ENCODE results near the gene EVX1. TPM values are rescaled to one million over a fixed set of nuclear protein-coding genes. Genes with fewer than 3 reads are reported as not detected.

EVX1 gene
- total and polyA plus RNA-seq, 2 of the 8 experiments (the other 6 are each of a cell fraction or from before 2014, with no cell fraction given) = not detected

DNA sequence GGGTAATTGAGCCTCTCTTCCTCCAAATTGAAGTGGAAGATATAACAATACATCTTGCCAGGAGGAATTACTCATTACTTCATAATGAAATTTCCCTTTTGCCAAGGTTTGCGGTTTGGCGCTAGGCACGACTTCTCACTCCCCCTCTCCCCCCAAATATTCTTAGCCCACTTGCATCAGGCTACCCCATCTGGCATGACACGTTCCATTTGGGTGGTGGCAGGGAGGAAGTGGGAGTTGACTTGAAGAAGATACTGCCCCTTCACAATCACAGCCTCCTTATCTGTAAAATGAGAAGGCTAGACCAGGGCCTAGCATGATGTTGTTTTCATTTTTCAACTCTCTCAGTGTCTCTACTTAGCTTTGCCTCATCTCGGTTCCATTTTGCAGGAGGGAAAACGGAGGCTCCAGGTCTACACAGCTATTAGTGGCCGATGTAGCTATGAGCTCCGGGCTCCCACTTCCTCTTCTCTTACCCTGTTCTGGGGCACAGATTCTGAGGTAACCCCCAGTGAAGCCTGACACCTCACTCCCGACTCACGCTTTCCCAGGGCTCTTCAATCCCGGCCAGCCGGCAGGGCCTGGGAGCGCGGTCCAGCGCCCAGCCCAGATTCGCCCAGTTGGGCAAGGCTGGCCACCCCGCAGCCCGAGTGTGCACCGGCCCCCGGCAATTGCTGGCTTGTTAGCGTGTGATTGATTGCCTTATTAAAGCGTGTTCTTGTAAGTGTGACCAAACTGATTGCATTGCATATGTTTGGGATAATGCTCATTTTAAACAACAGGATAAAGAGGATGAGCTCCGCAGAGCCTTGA is 6.5 kb downstream of the EVX1 start:
- CTCF ChIA-PET (ENCODE audit: partially characterized antibody) = interaction anchor here (0.6 to 2.7 kb wide), 11 partner anchors 9 to 776 kb away, joined by 3 to 14 read pairs (median 4); partner anchors contain the start of gene HOXA3
- Histone ChIP-seq H3K27ac (ENCODE audit: low read depth, low read length) (no peak overlapping the region), H2AK5ac (ENCODE audit: low read depth, low read length) (no peak overlapping the region), H2BK120ac (replicated peaks; ENCODE audit: low read depth, low read length) (no peak overlapping the region), H4K5ac (ENCODE audit: insufficient read length, low read depth, low read length) (no peak overlapping the region), H3K23me2 (ENCODE audit: low read depth, low read length) (peaks cover 2% of the 10 kb centered on the region; the same call in 1 of the 2 replicates), H3K4me3 (ENCODE audit: extremely low read depth in 1 of 4, insufficient read depth in 2 of 4, low read depth in 3 of 4, low read length in 4 of 4) (no peak overlapping the region), H3K79me1 (ENCODE audit: low read depth, low read length) (no peaks in the 10 kb centered on the region), H2BK5ac (ENCODE audit: low read depth, low read length) (no peak overlapping the region), H3K23ac (ENCODE audit: insufficient read length) (no peak overlapping the region), H3K18ac (ENCODE audit: extremely low read depth, low read length) (no peak overlapping the region), H3K4me2 (ENCODE audit: insufficient read depth in 1 of 2, low read depth in 2 of 2, low read length in 2 of 2) (no peak overlapping the region), H2BK15ac (ENCODE audit: low read length) (no peak overlapping the region), H2BK20ac (ENCODE audit: low read length) (no peak overlapping the region), H4K20me1 (replicated peaks in 1 of 2; ENCODE audit: control insufficient read depth in 1 of 2, insufficient read depth in 2 of 2, low read length in 2 of 2) (peaks cover 27 to 43% of the 10 kb centered on the region in 2 experiments), H2AFZ (ENCODE audit: low read length) (no peak overlapping the region), H3K4me1 (replicated peaks in 1 of 4; ENCODE audit: control insufficient read depth in 3 of 4, insufficient read depth in 4 of 4, low read length in 3 of 4) (peaks cover 0 to 30% (median 14%) of the 10 kb centered on the region in 4 experiments; a peak in 6 of 7 replicates), H3K56ac (replicated peaks; ENCODE audit: insufficient read length, low read depth, low read length) (no peak overlapping the region), H3K9ac (replicated peaks in 1 of 4; ENCODE audit: extremely low read depth in 1 of 4, low read depth in 3 of 4, low read length in 3 of 4) (no peak overlapping the region), H4K8ac (ENCODE audit: extremely low read depth, insufficient read depth, low read length) (no peak overlapping the region), H3K9me3 (ENCODE audit: insufficient read depth in 2 of 2, low read depth in 1 of 2, low read length in 1 of 2) (no peaks in the 10 kb centered on the region), H3K27me3 (replicated peaks in 1 of 4; ENCODE audit: control insufficient read depth in 3 of 4, extremely low read depth in 1 of 4, insufficient read depth in 3 of 4, low read length in 3 of 4) (peaks cover 99 to 100% (median 100%) of the 10 kb centered on the region in 4 experiments), H2BK12ac (ENCODE audit: low read depth, low read length) (no peak overlapping the region), H3K14ac (ENCODE audit: insufficient read length) (no peak overlapping the region), H4K91ac (replicated peaks; ENCODE audit: insufficient read length, low read length) (no peak overlapping the region), H3K4ac (replicated peaks; ENCODE audit: insufficient read length, low read depth, low read length) (no peak overlapping the region), H3K36me3 (ENCODE audit: control insufficient read depth in 2 of 4, insufficient read depth in 4 of 4, low read length in 3 of 4) (peaks cover 0 to 20% (median 0%) of the 10 kb centered on the region in 4 experiments; a peak in 1 of 8 replicates), H3K79me2 (ENCODE audit: control insufficient read depth in 1 of 2, insufficient read depth in 2 of 2, low read length in 2 of 2) (no peaks in the 10 kb centered on the region)
- FAIRE-seq (no peak), DNase-seq (ENCODE audit: low read depth in 1 of 2, low spot score in 2 of 2) (no peak)
- WGBS, 2 experiments (ENCODE audit: extremely low coverage in 1 of 2, insufficient coverage in 1 of 2, insufficient read length in 1 of 2, insufficient replicate concordance in 2 of 2, low coverage in 1 of 2, low lambda C conversion rate in 2 of 2, missing lambda C conversion rate in 1 of 2) = 20% methylated on average over 23 of the region's 23 CpGs; no CpG with 5 or more reads in 1 of the 2 experiments
- POLR2A ChIA-PET (ENCODE audit: partially characterized antibody) = interaction anchor here (0.6 to 0.7 kb wide), 2 partner anchors 316 to 337 kb away, joined by 3 read pairs; no protein-coding TSS in a partner anchor
- no peak for TF ChIP-seq NANOG (IDR thresholded peaks at IDR 0.05; ENCODE audit: insufficient read depth, low read depth, low read length, poor library complexity, severe bottlenecking)
- TF ChIP-seq ZNF274 (IDR thresholded peaks at IDR 0.05; ENCODE audit: borderline replicate concordance, extremely low read depth, low read length) = no peak
- no peak for TF ChIP-seq POLR2A (IDR thresholded peaks at IDR 0.05; ENCODE audit: control extremely low read depth in 1 of 2, low read depth in 2 of 2, low read length in 2 of 2)
- no peak for TF ChIP-seq CHD2 (IDR thresholded peaks at IDR 0.05; ENCODE audit: low read length)

Data from H1 (cell line).